G401.6 (cell line): ENCODE results near the gene CCDC63.

ENCODE experiments used
- FAIRE-seq: peaks from 2 replicates; lab custom pipeline; 2012; peaks lifted over from hg19 to GRCh38; lab: Jason Lieb, UNC

The CCDC63 gene

DNA sequence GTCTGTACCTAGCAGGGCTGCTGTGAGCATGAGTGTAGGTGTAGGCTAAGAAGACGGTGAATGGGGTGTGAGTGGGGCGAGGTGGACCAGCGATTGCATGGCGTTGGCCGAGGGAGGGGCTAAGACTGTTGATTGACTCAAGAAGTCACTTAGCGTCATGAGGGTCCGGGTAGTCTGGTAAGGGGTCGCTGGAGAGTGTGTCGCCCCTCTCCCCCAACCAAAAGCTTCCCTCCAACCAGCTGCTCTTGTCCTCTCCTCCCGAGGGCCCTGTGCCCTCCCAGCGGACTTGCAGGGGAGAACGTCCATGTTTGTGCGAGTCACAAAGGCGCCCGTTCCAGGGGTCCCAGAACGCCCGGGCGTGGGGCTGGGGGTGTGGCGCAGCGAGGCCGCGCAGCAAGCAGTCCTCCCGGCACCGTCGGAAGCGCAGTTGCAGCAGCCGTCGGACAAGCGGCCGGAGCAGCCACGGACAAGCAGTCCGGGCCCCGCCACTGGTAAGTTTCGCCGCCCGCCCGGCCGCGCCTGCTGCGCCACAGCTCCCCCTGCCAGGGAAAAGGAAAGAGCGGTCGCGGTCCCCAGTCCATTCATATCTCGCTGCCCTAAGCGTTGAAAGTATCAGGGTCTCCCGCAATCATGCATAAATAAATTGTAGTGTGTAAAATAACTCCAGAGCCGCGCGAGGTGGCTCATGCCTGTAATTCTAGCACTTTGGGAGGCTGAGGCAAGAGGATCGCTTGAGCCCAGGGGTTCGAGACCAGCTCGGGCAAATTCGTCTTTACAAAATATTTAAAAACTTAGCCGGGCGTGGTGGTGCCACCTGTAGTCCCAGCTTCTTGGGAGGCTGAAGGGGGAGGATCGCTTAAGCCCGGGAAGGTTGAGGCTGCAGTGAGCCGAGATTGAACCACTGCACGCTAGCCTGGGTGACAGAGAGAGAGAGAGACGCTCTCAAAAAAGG, at the start of gene CCDC63:
Gene CCDC63, plus strand, starts transcription at position 373 of the 952 bp plus-strand sequence. CDS start 5,968 bp downstream, outside the sequence.
- FAIRE-seq: no peak

DNA sequence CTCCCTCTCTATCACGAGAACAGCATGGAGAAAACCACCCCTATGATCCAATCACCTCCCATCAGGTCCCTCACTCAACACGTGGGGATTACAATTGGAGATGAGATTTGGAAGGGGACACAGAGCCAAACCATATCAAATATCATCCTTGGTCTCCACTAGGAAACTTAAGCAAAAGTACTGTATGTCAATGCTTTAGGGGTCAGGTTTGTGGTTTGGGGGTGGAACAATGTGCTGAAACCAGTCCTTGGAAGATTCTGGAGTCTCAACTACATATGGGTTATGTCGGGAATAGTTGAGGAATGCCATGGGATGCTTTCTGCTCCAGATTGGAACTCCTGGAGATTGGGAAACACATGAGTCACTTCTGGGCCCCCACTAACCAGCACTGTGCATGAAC, 48.3 kb upstream of the CCDC63 start:
- no peak for FAIRE-seq

DNA sequence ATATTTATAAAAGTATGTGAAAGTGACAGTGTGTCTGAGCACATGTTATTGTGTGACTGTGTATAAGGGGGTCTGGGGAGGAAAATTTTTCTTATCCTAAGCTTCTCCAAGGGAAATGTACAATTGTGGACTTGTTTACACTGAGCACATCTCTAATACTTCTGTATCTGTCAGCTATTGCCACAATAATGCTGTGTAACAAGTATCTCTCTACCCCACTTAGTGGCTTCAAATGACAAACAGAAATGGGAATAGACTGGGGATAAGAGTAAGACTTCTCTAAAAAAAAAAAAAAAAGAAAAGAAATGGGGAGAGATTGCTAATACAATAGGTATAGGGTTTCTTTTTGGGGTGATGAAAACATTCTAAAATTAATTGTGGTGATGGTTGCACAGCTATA, 44.3 kb upstream of the CCDC63 start:
- FAIRE-seq: no peak

DNA sequence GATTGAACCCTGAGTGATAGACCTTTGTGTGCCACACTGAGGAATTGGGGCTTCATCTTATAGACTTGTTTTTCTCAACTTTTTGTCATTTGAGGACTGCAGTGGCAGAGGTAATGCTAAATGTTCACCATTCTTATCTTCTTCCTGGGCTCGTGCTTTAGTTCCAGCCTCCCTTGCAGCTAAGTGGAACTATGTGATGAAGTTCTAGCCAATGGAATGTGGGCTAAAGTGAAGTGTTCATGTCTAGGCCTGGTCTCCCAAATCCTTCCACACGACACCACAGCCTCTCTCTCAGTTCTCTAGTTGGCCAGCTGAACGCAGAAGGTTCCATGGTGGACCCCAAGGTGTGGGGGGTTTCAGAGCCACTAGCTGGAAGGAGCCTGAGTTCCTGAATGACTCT, 42.4 kb upstream of the CCDC63 start:
- FAIRE-seq: no peak

DNA sequence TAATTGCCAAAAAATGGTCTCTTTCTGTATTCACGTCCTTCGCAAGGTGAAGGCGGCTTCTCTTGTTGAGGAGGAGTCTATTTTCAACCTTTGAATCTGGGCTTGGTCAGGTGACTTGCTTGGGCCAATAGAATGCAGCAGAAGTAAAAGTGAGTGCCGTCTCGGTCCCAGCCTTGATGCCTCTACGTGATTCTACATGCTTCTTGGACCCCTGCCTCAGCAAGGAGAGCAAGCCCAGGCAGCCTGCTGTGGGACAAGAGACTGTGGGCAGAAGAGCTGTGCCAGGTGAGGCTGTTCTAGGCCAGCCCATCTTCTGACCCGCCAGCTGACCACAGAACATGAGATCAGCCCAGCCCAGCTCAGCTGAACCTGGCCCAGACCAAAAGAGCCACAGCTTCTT, 39.1 kb upstream of the CCDC63 start:
- FAIRE-seq: no peak

DNA sequence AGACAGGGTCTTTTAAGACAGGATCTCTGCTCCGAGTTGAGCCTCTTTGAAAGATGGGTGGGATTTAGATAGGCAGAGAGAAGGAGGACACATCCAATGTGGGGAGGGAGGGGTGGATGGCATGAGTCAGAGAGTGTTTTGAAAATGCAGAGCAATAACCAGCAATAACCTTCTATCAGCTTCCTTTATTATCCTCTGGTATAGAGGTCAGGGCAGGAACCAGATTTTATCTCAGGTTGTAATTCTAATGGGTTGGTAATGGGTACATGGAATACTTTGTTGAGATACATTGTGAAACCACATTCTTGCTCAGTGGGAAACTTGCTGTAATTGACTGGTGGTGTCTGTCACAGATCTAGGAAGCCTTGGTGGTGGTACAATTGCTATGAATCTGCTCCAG, 37.6 kb upstream of the CCDC63 start:
- no peak for FAIRE-seq

DNA sequence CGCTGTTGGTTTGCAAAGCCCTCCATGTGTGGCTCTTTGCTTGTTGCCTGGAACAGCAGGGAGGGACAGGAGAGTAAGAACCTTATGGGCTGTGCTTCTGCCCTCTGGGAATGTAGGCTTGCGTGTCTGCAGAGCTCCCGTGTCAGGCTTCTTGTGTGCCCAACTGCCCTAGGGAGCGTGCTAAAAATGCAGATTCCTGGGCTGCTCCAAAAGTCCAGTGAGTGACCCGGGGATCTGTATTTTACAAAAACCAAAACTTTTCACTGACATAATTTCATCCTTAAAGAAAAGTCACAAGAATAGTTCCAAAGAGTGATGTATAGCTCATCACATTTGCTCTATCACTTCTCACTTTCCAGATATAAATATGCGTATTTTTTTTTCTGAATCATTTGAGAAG, 34.8 kb upstream of the CCDC63 start:
- no peak for FAIRE-seq

DNA sequence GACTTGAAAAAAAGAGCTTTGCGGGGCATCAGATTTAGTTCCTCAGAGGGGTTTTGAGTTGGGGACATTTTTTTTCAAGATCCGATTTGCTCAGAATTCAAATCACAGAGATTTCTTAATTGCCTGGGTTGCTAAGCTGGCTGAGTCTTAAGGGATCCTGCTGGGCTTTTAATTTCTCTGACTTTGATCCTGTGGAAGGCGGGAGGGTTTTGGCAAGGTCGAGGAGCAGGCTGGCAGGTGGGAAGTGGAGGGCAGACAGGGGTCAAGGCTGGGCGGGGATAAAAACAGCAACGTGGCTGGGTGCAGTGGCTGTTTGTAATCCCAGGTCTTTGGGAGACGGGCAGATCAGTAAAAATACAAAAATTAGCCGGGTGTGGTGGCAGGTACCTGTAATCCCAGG, 33.5 kb upstream of the CCDC63 start:
- FAIRE-seq: no peak

DNA sequence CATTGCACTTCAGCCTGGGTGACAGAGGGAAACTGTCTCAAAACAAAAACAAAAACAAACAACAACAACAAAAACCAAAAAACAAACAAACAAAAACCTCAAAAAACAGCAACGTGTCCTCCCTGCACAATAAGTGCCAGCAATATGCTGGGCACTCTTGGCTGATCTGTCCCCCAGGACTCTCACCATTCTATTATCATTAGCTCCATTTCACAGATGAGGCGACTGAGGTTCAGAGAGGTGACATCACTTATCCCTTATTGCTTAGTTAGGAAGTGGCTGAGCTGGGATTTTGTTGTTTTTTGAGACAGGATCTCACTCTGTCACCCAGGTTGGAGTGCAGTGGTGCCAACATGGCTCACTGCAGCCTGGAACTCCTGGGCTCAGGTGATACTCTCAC, 33.0 kb upstream of the CCDC63 start:
- no peak for FAIRE-seq

DNA sequence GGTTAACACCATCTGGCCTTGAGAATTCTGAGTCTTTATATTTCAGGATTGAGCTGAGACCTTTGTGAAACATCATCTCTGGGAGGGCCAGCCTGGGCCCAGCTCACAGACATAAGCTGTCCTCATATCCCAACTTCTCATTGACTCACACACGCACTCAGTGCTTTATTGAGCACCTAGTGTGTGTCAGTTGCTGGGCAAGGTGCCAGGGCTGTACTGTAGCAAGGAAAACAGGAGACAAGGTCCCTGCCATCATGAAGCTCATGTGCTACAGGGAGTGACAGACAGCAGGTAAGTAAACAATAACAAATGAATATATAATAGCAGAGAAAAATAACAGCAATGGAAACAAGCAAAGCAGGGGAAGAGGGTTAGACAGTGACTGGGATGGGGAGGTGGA, 30.5 kb upstream of the CCDC63 start:
- FAIRE-seq: no peak

DNA sequence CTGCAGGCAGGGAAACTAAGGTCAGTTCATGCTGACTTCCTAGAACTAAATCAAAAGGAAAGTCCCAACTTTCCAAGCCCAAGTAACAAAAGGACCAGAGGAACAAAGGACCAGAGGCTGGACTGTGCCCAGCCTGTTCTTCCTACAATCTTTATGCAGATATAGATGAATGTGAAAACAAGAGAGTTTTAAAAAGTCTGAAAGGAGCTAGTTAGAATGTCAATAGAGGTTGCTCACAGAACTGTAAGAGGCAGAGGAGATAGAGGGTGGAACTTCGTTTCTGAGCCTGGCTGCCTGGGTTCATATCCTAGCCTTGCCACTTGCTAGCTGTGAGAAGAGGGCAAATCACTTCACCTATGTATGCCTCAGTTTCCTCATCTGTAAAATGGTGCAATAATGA, 30.0 kb upstream of the CCDC63 start:
- FAIRE-seq: no peak

DNA sequence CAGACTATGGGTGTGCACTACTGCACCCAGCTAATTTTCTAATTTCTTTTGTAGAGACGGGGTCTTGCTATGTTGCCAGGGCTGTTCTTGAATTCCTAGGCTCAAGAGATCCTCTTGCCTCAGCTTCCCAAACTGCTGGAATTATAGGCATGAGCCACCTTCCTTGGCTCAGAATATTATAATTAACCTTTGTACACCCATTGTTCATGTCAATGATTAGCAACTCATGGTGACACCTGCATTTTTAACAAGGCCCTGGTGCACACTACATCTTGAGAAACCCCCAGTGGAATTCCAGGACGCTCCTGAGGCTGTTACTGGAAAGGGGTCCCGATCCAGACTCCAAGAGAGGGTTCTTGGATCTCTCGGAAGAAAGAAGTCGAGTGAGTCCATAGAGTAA, 28.3 kb upstream of the CCDC63 start:
- no peak for FAIRE-seq

DNA sequence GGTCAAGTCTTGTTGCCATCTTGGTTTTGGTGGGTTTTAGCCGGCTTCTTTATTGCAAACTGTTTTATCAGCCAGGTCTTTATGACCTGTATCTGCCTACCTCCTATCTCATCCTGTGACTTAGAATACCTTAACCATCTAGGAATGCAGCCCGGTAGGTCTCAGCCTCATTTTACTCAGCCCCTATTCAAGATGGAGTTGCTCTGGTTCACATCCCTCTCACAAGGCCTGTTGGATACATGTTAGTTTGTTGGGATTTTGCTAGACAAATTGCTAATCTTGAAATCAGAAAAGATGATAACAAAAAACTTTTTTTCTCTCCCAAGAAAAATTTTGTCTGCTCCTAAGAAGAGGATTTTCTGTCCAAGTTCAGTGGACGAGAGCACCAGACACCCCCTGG, 27.6 kb upstream of the CCDC63 start:
- no peak for FAIRE-seq

DNA sequence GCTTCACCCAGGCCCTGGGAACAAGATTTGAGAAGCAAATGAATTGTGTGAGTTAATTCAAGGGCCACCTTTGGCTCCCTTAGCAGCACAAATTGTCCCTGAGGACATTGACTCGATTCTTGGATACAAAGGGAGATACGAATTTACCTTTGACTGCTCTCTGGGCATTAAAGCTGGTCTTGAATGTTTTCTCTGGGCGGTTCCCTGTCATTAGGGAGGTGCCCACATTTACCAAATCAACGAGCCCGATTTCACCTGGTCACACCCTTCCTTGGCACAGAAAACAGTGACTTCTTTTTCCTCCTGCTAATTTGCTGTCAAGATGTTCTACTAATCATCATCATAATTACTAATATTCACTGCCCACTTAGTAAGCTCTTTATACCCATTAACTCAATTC, 27.1 kb upstream of the CCDC63 start:
- no peak for FAIRE-seq

DNA sequence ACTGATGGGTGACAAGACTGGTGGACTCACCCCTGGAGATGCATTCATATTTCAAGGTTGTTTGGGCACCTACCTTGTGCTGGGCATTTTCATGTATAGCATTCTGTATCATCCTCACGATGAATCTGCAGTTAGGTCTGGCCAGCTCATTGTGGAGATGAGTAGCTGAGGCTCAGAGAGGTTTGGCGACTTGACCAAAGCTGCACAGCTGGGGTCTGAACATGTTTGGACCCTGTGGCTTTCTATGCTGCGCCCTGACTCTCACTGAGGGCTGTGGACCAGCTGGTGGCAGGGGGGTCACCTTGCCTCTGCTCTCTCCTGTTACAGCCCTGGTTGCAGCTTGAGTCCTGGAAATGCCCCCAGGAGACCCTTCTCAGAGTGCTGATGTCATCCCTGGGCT, 24.9 kb upstream of the CCDC63 start:
- no peak for FAIRE-seq

DNA sequence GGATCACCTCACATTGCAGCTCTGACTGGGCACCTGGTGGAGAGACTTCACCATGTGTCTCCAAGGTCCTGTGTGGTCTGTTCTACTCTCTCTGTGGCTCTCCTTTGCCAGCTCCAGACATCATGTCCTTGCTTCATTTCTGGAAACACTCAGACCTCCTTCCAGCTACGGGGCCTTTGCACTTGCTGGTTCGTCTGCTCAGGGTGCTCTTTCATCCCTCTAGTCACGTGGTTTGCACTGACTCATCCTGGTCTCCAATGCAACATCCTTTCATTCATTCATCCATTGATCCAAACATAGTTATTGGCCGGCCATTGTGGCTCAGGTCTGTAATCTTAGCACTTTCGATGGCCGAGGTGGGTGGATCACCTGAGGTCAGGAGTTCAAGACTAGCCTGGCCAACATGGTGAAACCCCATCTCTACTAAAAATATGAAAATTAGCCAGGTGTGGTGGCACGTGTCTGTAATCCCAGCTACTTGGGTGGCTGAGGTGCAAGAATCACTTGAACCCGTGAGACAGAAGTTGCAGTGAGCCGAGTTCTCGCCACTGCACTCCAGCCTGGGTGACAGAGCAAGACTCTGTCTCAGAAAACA, 23.9 kb upstream of the CCDC63 start:
- no peak for FAIRE-seq

DNA sequence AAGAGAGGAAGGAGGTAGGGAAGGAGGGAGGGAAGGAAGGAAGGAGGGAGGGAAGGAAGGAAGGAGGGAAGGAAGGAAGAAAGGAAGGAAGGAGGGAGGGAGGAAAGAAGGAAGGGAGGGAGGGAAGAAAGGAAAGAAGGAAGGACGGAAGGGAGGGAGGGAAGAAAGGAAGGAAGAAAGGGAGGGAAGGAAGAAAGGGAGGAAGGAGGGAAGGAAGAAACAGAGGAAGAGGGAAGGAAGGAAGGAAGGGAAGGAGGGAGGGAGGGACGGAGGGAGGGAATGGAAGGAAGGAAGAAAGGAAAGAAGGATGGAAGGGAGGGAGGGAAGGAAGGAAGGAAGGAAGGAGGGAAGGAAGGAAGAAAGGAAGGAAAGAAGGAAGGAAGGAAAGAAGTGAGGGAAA, 22.4 kb upstream of the CCDC63 start:
- FAIRE-seq: no peak

DNA sequence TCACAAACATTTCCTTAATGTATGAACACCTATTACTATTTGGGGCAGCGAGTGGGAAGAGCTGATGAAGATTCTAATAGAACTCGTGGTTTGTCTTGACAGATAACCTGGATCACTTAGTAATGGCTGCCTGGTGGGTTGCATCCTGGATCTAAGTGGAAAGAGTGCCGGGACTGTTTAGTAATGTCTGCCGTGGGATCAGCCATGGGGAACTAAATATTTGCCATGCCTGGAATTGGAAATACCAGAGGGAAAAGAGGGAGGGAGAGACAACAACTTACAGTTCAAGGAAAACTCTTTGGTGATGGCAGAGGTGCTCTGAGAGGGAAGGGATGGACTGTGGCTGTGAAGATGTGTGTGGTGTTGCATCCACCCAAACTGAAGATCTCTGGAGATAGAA, 21.3 kb upstream of the CCDC63 start:
- FAIRE-seq: no peak

DNA sequence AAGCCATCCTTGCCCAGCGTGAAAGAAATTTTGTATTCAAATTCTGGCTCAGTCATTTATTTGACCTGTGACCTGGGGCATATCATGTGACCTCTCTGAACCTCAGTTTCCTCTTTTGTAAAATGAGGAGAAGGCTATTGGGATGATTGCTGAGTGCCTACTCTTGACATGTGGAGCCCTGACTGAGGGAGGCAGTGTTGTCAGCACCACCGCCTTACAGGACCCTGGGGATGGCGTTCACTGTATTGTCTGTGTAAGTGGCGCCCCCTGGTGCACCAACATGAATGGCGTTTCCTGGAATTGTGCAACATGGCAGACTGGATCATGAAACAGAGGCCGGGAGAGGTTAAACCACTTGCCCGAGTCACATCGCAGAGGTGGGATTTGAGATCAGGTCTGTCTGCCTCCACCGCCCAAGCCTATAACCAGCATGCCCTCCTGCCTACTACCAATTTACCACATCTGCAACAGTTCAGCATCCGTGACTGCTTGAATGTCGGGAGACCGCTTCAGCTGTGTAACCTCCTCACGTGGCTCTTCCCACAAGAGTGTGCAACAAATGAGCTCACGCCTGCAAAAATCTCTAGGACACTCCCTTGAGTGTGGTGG, 20.1 kb upstream of the CCDC63 start:
- peak; percentile 93 for FAIRE-seq

DNA sequence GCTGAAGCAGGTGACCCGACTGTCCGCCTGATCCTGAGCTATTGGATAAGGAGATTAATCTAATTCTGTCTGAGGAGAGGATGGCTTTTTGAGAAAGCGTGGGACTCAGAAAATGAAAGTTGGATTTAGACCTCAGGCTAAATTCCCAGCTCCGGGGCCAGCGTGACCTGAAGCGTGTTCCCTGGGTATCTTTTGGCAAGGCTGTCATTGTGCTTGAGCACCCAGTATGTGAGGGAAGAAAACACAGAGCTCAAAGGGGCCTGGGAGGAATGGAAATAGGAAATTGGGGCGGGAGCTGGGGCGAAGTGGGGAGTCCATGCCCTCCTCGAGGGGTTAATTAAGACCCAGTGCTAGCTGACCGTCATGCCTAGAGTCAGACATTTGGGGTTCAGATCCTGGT, 17.5 kb upstream of the CCDC63 start:
- no peak for FAIRE-seq

DNA sequence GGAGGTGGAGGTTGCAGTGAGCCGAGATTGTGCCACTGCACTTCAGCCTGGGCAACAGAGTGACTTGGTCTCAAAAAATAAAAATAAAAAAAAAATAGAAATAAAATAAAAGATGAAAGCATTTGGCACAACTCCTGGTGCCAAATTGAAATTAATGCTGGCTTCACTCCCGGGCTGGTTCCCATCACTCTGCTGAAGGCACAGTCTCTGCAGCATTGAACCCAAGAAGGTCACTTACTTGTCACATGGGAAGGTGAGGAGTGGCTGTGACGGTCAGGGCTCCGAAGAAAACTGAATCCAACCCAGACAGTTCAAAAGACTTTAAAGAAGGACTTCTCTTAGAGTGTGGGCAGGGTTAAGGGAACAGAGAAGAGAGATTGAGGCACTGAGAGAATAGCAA, 10.5 kb upstream of the CCDC63 start:
- no peak for FAIRE-seq

DNA sequence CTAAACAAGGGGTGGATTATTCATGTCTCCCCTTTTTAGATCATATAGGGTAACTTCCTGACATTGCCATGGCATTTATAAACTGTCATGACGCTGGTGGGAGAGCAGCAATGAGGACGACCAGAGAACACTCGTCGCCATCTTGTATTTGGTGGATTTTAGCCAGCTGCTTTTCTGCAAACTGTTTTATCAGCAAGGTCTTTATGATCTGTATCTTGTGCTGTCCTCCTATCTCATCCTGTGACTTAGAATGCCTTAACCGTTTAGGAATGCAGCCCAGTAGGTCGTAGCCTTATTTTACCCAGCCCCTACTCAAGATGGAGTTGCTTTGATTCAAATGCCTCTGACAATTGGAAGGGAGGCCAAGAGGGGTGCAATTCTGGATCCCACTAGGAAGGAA, 5.8 kb upstream of the CCDC63 start:
- FAIRE-seq: no peak

DNA sequence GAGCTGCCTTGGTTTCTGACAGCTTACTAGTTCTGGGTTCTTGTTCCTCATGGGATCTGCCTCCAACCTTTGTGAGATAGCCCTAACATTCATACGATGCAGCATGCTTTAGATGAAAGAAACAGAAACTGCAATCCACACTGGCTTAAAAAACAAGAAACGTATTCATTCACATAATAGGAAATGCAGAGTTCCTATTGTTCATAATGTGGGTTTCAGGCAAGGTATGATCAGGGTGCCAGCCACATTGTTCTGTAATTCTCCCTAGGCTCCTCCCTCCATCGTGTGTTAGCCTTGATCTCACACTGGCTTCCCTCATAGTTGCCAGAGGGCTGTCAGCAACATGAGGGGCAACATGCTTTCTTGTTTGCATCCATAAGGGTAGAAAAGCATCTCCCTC, 2.7 kb upstream of the CCDC63 start:
- no peak for FAIRE-seq
